Thyroid gland (tissue), 4 donors: ENCODE results near the gene PLCB1. TPM values are rescaled to one million over a fixed set of nuclear protein-coding genes. Genes with fewer than 3 reads are reported as not detected.

Experiments
- DNase-seq, 2 donors: peaks; one replicate each; pipeline ENCODE4 v3.0.0-alpha.2; 2019
- H3K27ac ChIP-seq, 3 donors: fragments of 200-600 bp; sonication (generic); 1 replicate in 2 of 3; 2 replicates in 1 of 3; pipeline ENCODE4 v1.5.1; 2016 to 2019; ENCODE audit warnings: mild to moderate bottlenecking in 1 of 3, moderate library complexity in 1 of 3
- H3K27me3 ChIP-seq: fragments of 200-600 bp; sonication (generic); one replicate; pipeline ENCODE4 v1.5.1; 2019
- H3K36me3 ChIP-seq, 2 donors: fragments of 200-600 bp; sonication (generic); one replicate each; pipeline ENCODE4 v1.5.1; 2016 to 2019
- H3K4me1 ChIP-seq, 2 donors: fragments of 200-600 bp; sonication (generic); one replicate each; pipeline ENCODE4 v1.5.1; 2017 to 2019
- H3K4me3 ChIP-seq, 3 donors: fragments of 200-600 bp; sonication (generic); replicated peaks in 1 of 3; 1 replicate in 2 of 3; 2 replicates in 1 of 3; pipeline ENCODE4 v1.5.1; 2016; ENCODE audit warnings: mild to moderate bottlenecking in 1 of 3
- H3K9me3 ChIP-seq: fragments of 200-600 bp; sonication (generic); one replicate; pipeline ENCODE4 v1.5.1; 2017
- POLR2A ChIP-seq, 2 donors: fragments of 450-650 bp; IDR thresholded peaks; one replicate each; pipeline ENCODE4 v1.6.1; 2017; ENCODE audit warnings: antibody characterized with exemption in 2 of 2, mild to moderate bottlenecking in 2 of 2, moderate library complexity in 1 of 2
- WGBS, 2 donors: methylation state at CpG; one replicate each; pipeline ENCODE4 v1.1.5; 2017; 5-methylcytosine and 5-hydroxymethylcytosine counted together
- intact Hi-C: fragments of 100-400 bp; cut with DNase I; formaldehyde crosslinking; loops from one replicate; pipeline ENCODE4 v1.15.1; 2023
- total RNA-seq, 4 donors: library from RNA; depleted of rRNA; stranded (reverse); fragments of >200 nt; gene quantifications; one replicate each; pipeline ENCODE4 v1.2.3, GENCODE V29; 2016
- TF ChIP-seq, protein P1 (sequence below), 6 experiments: fragments of 200-600 bp in 3 of 6; fragments of 450-650 bp in 3 of 6; sonication (generic) in 3 of 6; IDR thresholded peaks; one replicate each; pipeline ENCODE4 v1.5.1; 2016 to 2019; ENCODE audit warnings: antibody characterized with exemption in 6 of 6, mild to moderate bottlenecking in 2 of 6, inconsistent platforms in 1 of 6, moderate library complexity in 1 of 6

Gene PLCB1
- total RNA-seq, 4 donors from 2014 or later = 7.3 to 14.1 (median 11.0) TPM

DNA sequence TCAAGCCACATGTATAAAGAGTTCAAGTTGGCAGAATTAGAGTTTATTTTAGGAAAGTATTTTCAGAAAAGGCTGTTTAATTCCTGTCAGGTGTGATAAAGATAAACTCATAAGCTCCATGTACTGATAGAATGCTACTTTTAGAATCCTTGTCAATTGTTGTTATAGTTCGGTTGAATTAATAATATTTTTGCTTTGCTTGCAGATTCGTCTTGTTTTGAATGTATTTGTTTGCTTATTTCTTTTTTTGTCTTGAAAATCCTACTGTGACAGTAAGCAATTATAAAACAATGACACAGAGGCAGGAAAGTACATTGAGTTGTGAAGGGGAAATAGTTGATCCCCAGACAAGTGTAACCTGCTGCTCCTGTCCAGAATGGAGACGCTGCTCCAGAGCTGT lies 602.9 kb downstream of the PLCB1 start:
- intact Hi-C loops = no loop called here
- TF ChIP-seq, protein P1, sequence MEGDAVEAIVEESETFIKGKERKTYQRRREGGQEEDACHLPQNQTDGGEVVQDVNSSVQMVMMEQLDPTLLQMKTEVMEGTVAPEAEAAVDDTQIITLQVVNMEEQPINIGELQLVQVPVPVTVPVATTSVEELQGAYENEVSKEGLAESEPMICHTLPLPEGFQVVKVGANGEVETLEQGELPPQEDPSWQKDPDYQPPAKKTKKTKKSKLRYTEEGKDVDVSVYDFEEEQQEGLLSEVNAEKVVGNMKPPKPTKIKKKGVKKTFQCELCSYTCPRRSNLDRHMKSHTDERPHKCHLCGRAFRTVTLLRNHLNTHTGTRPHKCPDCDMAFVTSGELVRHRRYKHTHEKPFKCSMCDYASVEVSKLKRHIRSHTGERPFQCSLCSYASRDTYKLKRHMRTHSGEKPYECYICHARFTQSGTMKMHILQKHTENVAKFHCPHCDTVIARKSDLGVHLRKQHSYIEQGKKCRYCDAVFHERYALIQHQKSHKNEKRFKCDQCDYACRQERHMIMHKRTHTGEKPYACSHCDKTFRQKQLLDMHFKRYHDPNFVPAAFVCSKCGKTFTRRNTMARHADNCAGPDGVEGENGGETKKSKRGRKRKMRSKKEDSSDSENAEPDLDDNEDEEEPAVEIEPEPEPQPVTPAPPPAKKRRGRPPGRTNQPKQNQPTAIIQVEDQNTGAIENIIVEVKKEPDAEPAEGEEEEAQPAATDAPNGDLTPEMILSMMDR (IDR thresholded peaks at IDR 0.05) = no peak
- no peak for TF ChIP-seq POLR2A (IDR thresholded peaks at IDR 0.05)
- 79 to 84% methylated on average over 3 of the region's 3 CpGs for WGBS, 2 donors

DNA sequence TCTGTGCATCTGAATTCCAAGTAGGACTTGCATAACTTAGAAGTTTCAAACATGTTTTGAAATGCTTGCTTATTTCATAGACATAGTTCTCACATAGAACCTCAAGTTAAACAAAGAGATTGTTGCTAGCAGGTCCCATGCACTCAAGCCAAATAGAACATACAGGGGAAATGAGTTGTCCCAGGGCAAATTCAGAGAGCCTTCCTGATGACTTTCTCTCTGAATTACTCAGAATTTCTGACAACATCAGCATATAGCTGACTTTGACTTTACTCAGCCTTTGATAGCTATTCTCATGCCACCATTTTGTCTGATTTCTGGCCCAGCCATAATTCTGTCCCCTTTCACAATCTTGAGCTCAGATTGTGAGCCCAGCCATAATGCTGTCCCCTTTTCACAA lies 603.6 kb downstream of the PLCB1 start:
- TF ChIP-seq, protein P1 (IDR thresholded peaks at IDR 0.05) = no peak
- TF ChIP-seq POLR2A (IDR thresholded peaks at IDR 0.05) = no peak
- Histone ChIP-seq H3K36me3 (no peaks in the 10 kb centered on the region), H3K27me3 (no peaks in the 10 kb centered on the region), H3K4me1 (no peaks in the 10 kb centered on the region), H3K27ac (no peak overlapping the region), H3K4me3 (no peak overlapping the region), H3K9me3 (no peaks in the 10 kb centered on the region)
- DNase-seq = no peak
- intact Hi-C loops = no loop called here

More for the DNA sequence above, 602.9 kb downstream of the PLCB1 start:
- H3K36me3 ChIP-seq = no peaks in the 10 kb centered on the region
- H3K27me3 ChIP-seq = no peaks in the 10 kb centered on the region
- DNase-seq = no peak
- no peak overlapping the region for H3K27ac ChIP-seq
- no peak overlapping the region for H3K4me3 ChIP-seq
- H3K4me1 ChIP-seq = no peaks in the 10 kb centered on the region
- H3K9me3 ChIP-seq = no peaks in the 10 kb centered on the region

DNA sequence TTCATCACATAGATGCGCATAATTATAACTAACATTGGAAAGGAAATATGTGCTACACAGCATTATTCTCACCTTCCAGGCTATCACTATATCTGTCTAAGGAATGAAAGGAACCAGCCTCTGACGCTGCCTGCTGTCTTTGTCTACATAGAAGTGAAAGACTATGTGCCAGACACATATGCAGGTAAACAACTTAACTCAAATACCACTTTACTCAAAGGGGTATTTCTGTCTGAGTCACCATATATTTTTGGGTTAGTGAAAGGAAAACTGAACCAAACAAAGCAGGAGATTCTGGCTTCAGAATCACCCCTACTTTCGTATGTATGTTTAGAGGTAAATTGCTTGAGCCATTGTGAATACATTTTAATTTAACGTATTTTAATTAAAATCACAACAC lies 608.2 kb downstream of the PLCB1 start:
- no peak overlapping the region for H3K27ac ChIP-seq
- 91 to 93% methylated on average over 4 of the region's 4 CpGs for WGBS, 2 donors
- H3K4me1 ChIP-seq = no peaks in the 10 kb centered on the region
- no peaks in the 10 kb centered on the region for H3K36me3 ChIP-seq
- intact Hi-C loops = no loop called here
- DNase-seq = no peak
- H3K9me3 ChIP-seq = no peaks in the 10 kb centered on the region
- H3K27me3 ChIP-seq = no peaks in the 10 kb centered on the region
- no peak for TF ChIP-seq POLR2A (IDR thresholded peaks at IDR 0.05)
- TF ChIP-seq, protein P1 (IDR thresholded peaks at IDR 0.05) = no peak
- H3K4me3 ChIP-seq = no peak overlapping the region

DNA sequence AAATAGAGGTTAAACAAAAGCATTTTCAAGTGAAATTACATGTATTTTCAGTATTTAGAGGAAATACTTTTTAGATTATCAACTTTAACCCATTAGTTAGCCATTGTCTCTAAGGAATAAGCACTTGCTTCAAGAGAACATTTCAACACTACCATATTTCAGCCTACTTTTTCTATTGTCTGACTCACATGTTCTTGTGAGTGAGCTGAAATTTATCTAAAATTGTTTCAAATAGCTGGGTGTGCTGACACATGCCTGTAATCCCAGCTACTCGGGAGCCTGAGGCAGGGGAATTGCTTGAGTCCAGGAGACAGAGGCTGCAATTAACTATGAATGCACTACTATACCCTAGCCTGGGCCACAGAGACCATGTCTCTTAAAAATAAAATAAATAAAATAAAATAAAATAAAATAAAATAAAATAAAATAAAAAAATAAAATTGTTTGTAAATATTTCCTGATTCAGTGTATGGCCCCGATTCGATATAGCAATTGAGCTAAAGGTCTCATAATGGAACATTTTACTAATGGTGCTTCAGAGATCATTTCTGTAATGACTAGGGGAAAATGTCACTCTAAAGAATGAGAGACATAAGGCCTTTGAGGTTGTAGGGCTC lies 612.3 kb downstream of the PLCB1 start:
- Histone ChIP-seq H3K4me1 (no peaks in the 10 kb centered on the region), H3K4me3 (no peak overlapping the region)
- 87 to 88% methylated on average over 3 of the region's 3 CpGs for WGBS, 2 donors

DNA sequence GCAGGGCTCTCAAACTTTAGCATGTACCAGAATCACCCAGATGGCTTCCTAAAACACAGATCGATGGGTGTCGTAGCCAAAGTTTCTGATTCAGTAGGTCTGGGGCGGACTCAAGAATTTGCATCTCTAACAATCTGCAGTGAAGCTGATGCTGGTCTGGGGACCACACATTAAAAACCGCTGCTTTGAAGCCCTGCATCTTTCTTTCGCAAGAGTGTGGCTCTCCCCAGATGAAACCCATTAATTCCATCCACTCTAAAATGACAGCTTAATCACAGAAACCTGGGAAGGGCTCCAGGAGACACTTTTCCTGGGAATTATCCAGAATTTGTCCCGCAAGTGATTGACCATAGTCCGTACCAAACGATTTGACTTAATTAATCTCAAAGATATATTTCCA lies 617.0 kb downstream of the PLCB1 start:
- DNase-seq = no peak
- no peaks in the 10 kb centered on the region for H3K36me3 ChIP-seq
- no peak overlapping the region for H3K27ac ChIP-seq
- no peaks in the 10 kb centered on the region for H3K4me1 ChIP-seq
- H3K9me3 ChIP-seq = no peaks in the 10 kb centered on the region
- H3K27me3 ChIP-seq = no peaks in the 10 kb centered on the region
- 76 to 81% methylated on average over 8 of the region's 8 CpGs for WGBS, 2 donors
- intact Hi-C loops = no loop called here
- TF ChIP-seq, protein P1 (IDR thresholded peaks at IDR 0.05) = no peak
- no peak for TF ChIP-seq POLR2A (IDR thresholded peaks at IDR 0.05)
- H3K4me3 ChIP-seq = no peak overlapping the region

More for the DNA sequence above, 612.3 kb downstream of the PLCB1 start:
- TF ChIP-seq, protein P1 (IDR thresholded peaks at IDR 0.05) = no peak
- TF ChIP-seq POLR2A (IDR thresholded peaks at IDR 0.05) = no peak
- H3K9me3 ChIP-seq = no peaks in the 10 kb centered on the region
- intact Hi-C loops = no loop called here
- H3K27me3 ChIP-seq = no peaks in the 10 kb centered on the region
- H3K27ac ChIP-seq = no peak overlapping the region
- H3K36me3 ChIP-seq = no peaks in the 10 kb centered on the region
- DNase-seq = no peak
